GM19239 (cell line): ENCODE measurements around the gene RAB5B.

Experiments used
- DNase-seq: peaks from one replicate; pipeline ENCODE4 v3.0.0; 2011; ENCODE audit warnings: low spot score; ENCODE audit not compliant: insufficient read length
- FAIRE-seq: peaks from 2 replicates; lab custom pipeline; 2011; peaks lifted over from hg19 to GRCh38; lab: Jason Lieb, UNC

The RAB5B gene

DNA sequence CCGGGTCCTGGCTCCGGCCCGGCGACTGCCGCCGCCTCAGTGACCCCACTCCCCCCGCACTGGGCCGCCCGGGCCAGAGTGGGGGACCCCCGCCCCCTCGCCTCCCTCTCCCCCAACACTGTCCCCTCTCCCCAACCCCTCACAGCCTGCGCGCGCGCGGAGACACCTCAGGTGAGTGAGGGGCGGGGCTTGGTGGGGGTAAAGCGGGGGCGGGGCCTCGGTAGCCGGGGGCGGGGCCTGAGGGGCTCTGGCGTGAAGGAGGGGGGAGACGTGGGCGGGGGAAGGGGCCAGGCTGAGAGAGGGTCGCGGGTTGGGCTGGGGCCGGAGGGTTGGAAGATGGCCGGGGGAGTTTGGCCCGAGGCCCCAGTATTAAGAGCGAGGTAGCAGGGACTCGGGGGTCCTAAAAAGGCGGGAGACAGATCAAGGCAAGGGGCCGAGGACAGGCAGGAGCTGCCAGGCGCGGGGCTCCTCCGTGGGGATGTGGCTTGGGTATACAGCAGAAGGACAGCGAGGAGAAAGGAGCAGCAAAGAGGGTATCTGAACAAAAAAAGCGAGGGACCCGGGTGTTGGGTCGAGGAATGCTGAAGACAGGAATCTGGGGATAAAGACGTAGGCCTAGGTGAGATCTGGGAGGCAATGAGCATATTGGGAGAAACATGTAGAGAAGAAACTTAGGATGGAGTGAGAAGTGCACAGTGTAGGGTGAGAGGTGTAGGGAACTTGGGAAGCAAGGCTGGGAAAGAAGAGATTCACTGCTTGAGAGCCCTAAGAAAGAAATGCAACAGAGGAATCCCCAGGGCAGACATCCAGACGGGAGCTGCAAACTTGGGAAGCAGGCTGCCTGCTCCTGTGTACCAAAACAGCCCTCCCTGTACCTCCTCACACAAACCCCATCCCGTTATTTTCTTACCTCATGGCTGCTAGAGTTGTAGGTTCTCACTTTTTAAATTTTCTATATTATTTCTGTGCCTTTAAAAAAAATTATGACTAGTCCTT lies 34.0 kb downstream of the RAB5B start:
- DNase-seq, result peak; percentile 70
- no peak for FAIRE-seq

- DNase-seq, result no peak
- no peak for FAIRE-seq
Observed at GRCh38 chr12:56010111-56010570, 36.3 kb downstream of the RAB5B start.

- FAIRE-seq (no peak), DNase-seq (no peak)
Observed at GRCh38 chr12:56011509-56012090, 37.7 kb downstream of the RAB5B start.

GRCh38 chr12:56013482-56013881 lies 39.6 kb downstream of the RAB5B start:
- FAIRE-seq, result no peak
- DNase-seq, result no peak

DNA sequence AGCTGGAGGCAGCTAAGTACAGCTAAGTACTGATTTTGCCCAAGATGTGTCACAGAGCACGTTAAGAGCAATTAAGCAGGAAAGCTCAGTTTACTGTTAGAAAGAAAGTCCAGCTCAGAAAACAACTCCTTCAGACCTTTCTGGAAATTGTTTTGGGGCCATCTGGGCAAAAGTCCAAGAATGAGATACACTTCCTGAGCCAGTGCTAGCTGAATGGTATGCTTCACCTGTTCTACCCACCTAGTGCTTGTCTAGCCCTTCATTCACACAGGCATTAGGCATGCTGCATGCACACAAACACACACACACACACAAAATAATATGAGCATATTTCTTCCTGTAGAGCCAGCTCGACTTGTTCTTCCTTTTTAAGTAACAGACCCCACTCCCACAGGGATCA lies 40.3 kb downstream of the RAB5B start:
- DNase-seq (no peak), FAIRE-seq (no peak)

- FAIRE-seq, result no peak
Observed at GRCh38 chr12:56017181-56017580, 43.3 kb downstream of the RAB5B start.

DNA sequence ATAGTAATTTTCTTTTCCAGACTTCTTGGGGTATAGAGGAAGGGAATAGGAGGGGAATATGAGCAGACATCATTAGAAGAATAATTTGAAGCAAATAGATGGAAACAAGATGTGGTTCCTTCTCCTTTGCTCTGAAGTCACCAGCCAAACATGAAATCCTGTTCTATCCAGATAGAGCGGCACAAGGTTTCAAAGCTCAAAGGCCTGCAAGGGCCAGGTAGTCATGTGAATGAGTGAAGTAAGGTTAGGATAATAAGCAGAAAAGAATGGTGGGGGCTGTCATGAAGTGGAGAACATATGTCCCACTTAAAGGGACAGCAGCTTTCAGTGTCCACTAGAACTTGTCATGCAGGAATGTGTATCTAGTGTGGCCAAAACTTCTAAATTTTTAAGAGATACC lies 44.5 kb downstream of the RAB5B start:
- FAIRE-seq (no peak), DNase-seq (no peak)

More at GRCh38 chr12:56017181-56017580, 43.3 kb downstream of the RAB5B start:
- no peak for DNase-seq

GRCh38 chr12:56020423-56021184 lies 46.7 kb downstream of the RAB5B start, which contains the start of gene IKZF4:
TSS of gene IKZF4 (plus strand) at chr12:56021043. CDS start at chr12:56021494, 451 bp downstream.
- no peak for FAIRE-seq

GRCh38 chr12:56021889-56022497 lies 48.1 kb downstream of the RAB5B start:
- DNase-seq (no peak), FAIRE-seq (no peak)

More at GRCh38 chr12:56020423-56021184, 46.7 kb downstream of the RAB5B start, which contains the start of gene IKZF4:
- no peak for DNase-seq

GRCh38 chr12:56028511-56029165 lies 54.8 kb downstream of the RAB5B start:
- DNase-seq (no peak), FAIRE-seq (no peak)

GRCh38 chr12:56029166-56029519 lies 55.3 kb downstream of the RAB5B start:
- FAIRE-seq (no peak), DNase-seq (no peak)

- DNase-seq (peak; percentile 45), FAIRE-seq (peak; percentile 52)
Observed at GRCh38 chr12:56029666-56030293, 55.9 kb downstream of the RAB5B start.

- no peak for FAIRE-seq
Observed at GRCh38 chr12:56031987-56032386, 58.1 kb downstream of the RAB5B start.

DNA sequence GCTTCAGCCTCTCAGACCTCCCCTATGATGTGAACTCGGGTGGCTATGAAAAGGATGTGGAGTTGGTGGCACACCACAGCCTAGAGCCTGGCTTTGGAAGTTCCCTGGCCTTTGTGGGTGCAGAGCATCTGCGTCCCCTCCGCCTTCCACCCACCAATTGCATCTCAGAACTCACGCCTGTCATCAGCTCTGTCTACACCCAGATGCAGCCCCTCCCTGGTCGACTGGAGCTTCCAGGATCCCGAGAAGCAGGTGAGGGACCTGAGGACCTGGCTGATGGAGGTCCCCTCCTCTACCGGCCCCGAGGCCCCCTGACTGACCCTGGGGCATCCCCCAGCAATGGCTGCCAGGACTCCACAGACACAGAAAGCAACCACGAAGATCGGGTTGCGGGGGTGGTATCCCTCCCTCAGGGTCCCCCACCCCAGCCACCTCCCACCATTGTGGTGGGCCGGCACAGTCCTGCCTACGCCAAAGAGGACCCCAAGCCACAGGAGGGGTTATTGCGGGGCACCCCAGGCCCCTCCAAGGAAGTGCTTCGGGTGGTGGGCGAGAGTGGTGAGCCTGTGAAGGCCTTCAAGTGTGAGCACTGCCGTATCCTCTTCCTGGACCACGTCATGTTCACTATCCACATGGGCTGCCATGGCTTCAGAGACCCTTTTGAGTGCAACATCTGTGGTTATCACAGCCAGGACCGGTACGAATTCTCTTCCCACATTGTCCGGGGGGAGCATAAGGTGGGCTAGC lies 60.9 kb downstream of the RAB5B start:
- FAIRE-seq, result no peak
- no peak for DNase-seq

More at GRCh38 chr12:56031987-56032386, 58.1 kb downstream of the RAB5B start:
- no peak for DNase-seq

DNA sequence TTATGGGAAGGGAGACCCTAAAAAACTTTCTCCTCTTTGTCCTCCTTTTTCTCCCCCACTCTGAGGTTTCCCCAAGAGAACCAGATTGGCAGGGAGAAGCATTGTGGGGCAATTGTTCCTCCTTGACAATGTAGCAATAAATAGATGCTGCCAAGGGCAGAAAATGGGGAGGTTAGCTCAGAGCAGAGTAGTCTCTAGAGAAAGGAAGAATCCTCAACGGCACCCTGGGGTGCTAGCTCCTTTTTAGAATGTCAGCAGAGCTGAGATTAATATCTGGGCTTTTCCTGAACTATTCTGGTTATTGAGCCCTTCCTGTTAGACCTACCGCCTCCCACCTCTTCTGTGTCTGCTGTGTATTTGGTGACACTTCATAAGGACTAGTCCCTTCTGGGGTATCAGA lies 63.3 kb downstream of the RAB5B start:
- no peak for FAIRE-seq
- DNase-seq, result no peak

DNA sequence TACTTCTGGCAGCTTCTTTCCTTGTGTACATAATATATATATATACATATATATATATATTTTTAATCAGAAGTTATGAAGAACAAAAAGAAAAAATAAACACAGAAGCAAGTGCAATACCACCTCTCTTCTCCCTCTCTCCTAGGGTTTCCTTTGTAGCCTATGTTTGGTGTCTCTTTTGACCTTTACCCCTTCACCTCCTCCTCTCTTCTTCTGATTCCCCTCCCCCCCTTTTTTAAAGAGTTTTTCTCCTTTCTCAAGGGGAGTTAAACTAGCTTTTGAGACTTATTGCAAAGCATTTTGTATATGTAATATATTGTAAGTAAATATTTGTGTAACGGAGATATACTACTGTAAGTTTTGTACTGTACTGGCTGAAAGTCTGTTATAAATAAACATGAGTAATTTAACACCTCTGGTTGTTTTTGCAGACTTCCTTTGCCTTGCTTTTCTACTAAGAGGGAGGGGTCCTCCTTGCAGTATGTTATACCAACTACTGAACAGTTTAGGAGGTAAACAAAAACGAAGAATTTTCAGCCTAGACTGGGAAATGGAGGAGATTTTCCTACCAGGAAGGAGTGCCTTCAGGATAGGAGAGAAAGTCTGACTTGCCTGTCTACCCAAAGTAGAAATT lies 64.3 kb downstream of the RAB5B start:
- FAIRE-seq (no peak), DNase-seq (no peak)

- no peak for DNase-seq
- FAIRE-seq, result no peak
Observed at GRCh38 chr12:56040151-56040550, 66.3 kb downstream of the RAB5B start.

DNA sequence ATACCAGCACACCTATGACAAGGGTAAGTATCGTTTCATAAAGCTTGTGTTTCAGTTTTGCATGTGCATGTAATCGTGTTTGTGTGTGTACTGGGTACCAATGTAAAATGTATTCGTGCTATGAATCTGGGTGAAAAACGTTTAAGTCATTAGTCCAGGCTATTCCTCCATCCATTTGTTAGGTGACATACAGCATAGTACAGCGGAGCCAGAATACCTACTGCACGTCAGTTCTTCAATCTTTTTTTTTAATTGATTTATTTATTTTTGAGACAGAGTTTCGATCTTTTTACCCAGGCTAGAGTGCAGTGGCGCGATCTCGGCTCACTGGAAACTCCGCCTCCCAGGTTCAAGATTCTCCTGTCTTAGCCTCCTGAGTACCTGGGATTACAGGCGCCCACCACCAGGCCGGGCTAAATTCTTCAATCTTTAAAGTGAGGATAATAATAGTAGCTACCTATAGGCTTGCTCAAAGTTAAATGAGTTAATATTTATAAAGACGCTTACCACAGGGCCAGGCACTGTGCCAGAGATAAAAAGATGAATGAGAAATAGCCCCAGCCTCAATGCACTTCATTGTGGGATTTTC lies 67.2 kb downstream of the RAB5B start:
- DNase-seq (no peak), FAIRE-seq (no peak)
